ENCODE results near the gene NECAP2. TPM values are rescaled to one million over a fixed set of nuclear protein-coding genes. Genes with fewer than 3 reads are reported as not detected.
A peak's percentile ranks its signal among the peaks of the same experiment; 100 is the strongest.

NECAP2 gene
- total and polyA plus RNA-seq, 7 donors = 22.8 to 59.2 (median 38.0) TPM

GRCh38 chr1:16394977-16395376 is 45.5 kb upstream of the NECAP2 start:
- DNase-seq = no peak
- Histone ChIP-seq H3K4me3 (no peak overlapping the region), H3K9me3 (no peaks in the 10 kb centered on the region), H3K27me3 (no peaks in the 10 kb centered on the region), H3K4me1 (peaks cover 0 to 45% (median 42%) of the 10 kb centered on the region in 4 donors), H3K27ac (no peak overlapping the region), H3K36me3 (peaks cover 8 to 63% (median 22%) of the 10 kb centered on the region in 4 donors)
- TF ChIP-seq POLR2A (IDR thresholded peaks at IDR 0.05) (no peak), CTCF (IDR thresholded peaks at IDR 0.05) (no peak), EP300 (IDR thresholded peaks at IDR 0.05) (no peak), POLR2AphosphoS5 (IDR thresholded peaks at IDR 0.05) (no peak)
- WGBS, 2 donors = 87 to 93% methylated on average over 13 of the region's 13 CpGs
- intact Hi-C loops (cut with DNase I) = no loop called here

GRCh38 chr1:16396591-16396990 is 43.9 kb upstream of the NECAP2 start:
- TF ChIP-seq POLR2A (IDR thresholded peaks at IDR 0.05) (no peak), CTCF (IDR thresholded peaks at IDR 0.05) (no peak), POLR2AphosphoS5 (IDR thresholded peaks at IDR 0.05) (no peak), EP300 (IDR thresholded peaks at IDR 0.05) (no peak)
- H3K27ac ChIP-seq = no peak overlapping the region
- peaks cover 8 to 63% (median 22%) of the 10 kb centered on the region in 4 donors for H3K36me3 ChIP-seq
- WGBS, 2 donors = 82 to 85% methylated on average over 7 of the region's 7 CpGs
- DNase-seq = peak; percentile 71
- H3K9me3 ChIP-seq = no peaks in the 10 kb centered on the region
- intact Hi-C loops (cut with DNase I) = no loop called here
- no peak overlapping the region for H3K4me3 ChIP-seq
- H3K4me1 ChIP-seq = peaks cover 0 to 30% (median 28%) of the 10 kb centered on the region in 4 donors
- H3K27me3 ChIP-seq = no peaks in the 10 kb centered on the region

GRCh38 chr1:16397120-16397519 is 43.4 kb upstream of the NECAP2 start:
- no peak for DNase-seq
- intact Hi-C loops (cut with DNase I) = no loop called here
- Histone ChIP-seq H3K4me1 (peaks cover 0 to 25% (median 23%) of the 10 kb centered on the region in 4 donors), H3K9me3 (no peaks in the 10 kb centered on the region), H3K36me3 (peaks cover 8 to 63% (median 22%) of the 10 kb centered on the region in 4 donors), H3K27ac (no peak overlapping the region), H3K4me3 (no peak overlapping the region), H3K27me3 (no peaks in the 10 kb centered on the region)
- WGBS, 2 donors = 63 to 73% methylated on average over 5 of the region's 5 CpGs
- TF ChIP-seq POLR2A (IDR thresholded peaks at IDR 0.05) = no peak
- no peak for TF ChIP-seq CTCF (IDR thresholded peaks at IDR 0.05)
- TF ChIP-seq EP300 (IDR thresholded peaks at IDR 0.05) = no peak
- TF ChIP-seq POLR2AphosphoS5 (IDR thresholded peaks at IDR 0.05) = no peak

- H3K36me3 ChIP-seq = peaks cover 8 to 60% (median 21%) of the 10 kb centered on the region in 4 donors
- DNase-seq = no peak
- WGBS, 2 donors = 93 to 95% methylated on average over 5 of the region's 5 CpGs
- no peak overlapping the region for H3K27ac ChIP-seq
- H3K4me1 ChIP-seq = peaks cover 0 to 11% (median 9%) of the 10 kb centered on the region in 4 donors
- intact Hi-C loops (cut with DNase I) = no loop called here
- no peak overlapping the region for H3K4me3 ChIP-seq
- no peaks in the 10 kb centered on the region for H3K9me3 ChIP-seq
- no peak for TF ChIP-seq POLR2AphosphoS5 (IDR thresholded peaks at IDR 0.05)
- no peak for TF ChIP-seq CTCF (IDR thresholded peaks at IDR 0.05)
- no peak for TF ChIP-seq EP300 (IDR thresholded peaks at IDR 0.05)
- TF ChIP-seq POLR2A (IDR thresholded peaks at IDR 0.05) = no peak
- H3K27me3 ChIP-seq = no peaks in the 10 kb centered on the region
Observed at GRCh38 chr1:16398371-16398953, 42.1 kb upstream of the NECAP2 start.

- peaks cover 0 to 18% (median 2%) of the 10 kb centered on the region in 4 donors for H3K36me3 ChIP-seq
- no peaks in the 10 kb centered on the region for H3K27me3 ChIP-seq
- 89 to 90% methylated on average over 10 of the region's 10 CpGs for WGBS, 2 donors
- no peak for DNase-seq
- H3K27ac ChIP-seq = no peak overlapping the region
- no peaks in the 10 kb centered on the region for H3K4me1 ChIP-seq
- H3K4me3 ChIP-seq = no peak overlapping the region
- no peak for TF ChIP-seq POLR2A (IDR thresholded peaks at IDR 0.05)
- no peak for TF ChIP-seq EP300 (IDR thresholded peaks at IDR 0.05)
- H3K9me3 ChIP-seq = no peaks in the 10 kb centered on the region
- intact Hi-C loops (cut with DNase I) = no loop called here
Observed at GRCh38 chr1:16402742-16403141, 37.8 kb upstream of the NECAP2 start.
